HuH-7 (cell line): ENCODE data around the gene TOM1L1.

Experiments used
- DNase-seq: peaks from one replicate; pipeline ENCODE4 v3.0.0; 2011; ENCODE audit warnings: low spot score

The TOM1L1 gene

DNA sequence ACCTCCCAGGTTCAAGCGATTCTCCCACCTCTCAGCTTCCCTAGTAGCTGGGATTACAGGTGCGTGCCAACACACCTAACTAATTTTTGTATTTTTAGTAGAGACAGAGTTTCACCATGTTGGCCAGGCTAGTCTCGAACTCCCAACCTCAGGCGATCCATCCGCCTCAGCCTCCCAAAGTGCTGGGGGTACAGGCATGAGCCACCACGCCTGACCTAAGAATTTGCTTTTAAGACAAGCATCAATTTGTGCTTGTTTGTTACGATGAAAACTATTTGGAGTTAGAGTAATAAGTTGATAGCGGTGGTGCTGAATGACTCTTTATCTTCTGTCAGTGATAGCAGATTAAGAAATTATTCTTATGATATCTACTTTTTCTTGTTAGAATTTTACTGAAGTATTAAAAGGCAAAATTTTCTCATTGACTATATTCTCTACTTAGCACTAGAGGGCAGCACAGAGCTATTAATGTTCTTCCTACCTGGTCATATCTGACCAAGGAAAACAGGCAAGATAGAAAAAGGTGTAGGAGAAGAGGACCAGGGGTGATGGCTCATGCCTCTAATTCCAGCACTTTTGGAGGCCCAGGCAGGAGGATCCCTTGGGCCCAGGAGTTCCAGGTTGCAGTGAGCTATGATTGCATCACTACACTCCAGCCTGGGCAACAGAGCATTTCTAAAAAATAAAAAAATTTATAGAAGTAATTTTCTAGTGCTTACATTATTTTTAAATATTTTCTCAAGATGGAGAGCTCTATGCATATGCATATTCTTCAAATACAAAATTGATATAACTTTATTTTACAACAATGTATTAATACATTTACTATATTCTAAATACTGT lies 92.4 kb downstream of the TOM1L1 start:
- peak; percentile 32 for DNase-seq

DNA sequence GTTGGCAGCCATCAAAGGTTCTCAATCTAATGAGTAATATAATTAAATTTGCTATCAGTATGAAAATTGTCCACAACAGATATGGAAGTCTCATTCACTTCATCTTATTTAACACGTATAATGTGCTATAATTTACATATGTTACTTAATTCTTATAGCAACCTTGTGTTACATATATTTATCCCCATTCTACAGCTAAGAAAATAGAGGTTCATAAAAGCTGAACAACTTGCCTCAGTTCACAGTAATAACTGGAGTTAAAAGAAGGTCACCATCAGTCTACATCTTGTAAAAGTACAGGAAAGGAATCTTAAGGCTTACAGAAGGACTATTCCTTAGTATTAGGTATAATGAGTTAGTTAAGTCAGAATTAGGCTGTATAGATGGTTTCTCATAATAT lies 95.8 kb downstream of the TOM1L1 start:
- DNase-seq = no peak

DNA sequence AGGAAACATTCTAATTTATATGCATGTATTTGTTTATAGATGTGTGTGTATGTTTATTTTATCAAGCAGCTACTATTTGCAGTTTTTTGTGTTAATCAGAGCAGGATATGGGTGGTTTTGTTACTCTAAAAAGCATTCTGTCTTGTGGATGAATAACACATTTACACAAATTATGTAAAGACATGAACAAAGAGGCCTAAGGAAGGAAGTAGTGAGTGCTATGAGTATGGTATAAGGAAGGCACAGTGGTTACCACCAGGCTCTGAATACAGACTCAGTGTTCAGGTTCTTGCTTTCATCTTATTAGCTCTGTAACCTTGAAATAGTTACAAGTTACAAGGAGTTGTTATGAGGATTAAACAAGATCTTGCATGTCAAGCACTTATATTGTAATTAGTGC lies 101.8 kb downstream of the TOM1L1 start:
- DNase-seq = no peak

DNA sequence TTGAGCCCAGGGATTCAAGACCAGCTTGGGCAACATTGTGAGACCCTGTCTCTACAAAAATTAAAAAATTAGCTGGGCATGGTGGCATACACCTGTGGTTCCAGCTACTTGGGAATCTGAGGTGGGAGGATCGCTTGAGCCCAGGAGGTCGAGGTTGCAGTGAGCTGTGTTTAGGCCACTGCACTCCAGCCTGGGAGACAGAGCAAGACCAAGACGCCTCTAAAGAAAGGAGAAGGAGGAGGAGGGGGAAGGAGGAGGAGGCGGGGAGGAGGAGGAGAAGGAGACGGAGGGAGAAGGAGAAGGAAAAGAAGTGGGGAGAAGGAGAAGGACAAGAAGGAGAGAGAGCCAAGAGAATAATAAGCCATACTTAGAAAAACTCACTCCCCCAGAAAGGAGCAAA lies 103.8 kb downstream of the TOM1L1 start:
- DNase-seq = no peak

DNA sequence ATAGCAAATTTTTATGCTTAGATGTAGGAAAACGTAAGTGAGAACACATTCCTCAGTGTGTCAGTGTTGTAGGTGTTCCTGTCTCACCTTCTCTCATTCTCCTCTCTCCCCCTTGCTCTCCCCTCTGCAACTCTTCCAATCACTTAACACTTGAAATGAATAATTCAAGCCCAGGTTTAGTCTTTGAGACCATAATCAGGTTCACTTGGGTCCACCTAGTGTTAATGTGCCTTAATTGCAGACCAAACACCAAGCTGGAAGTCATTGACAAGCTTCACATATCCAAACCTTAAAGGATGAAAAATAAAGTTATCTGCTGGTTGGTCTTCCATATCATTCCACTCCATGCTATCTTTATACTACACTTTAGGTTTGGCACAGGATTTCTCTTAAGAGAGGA lies 104.9 kb downstream of the TOM1L1 start:
- DNase-seq = peak; percentile 10
